ENCODE results near the gene HSD11B1.

The HSD11B1 gene

GRCh38 chr1:209728466-209728865 lies 23.8 kb downstream of the HSD11B1 start:
- no peak for DNase-seq

- DNase-seq: no peak
Observed at GRCh38 chr1:209729436-209729835, 24.8 kb downstream of the HSD11B1 start.

GRCh38 chr1:209732725-209733124 lies 28.1 kb downstream of the HSD11B1 start:
- DNase-seq: no peak

GRCh38 chr1:209733409-209734192 lies 29.0 kb downstream of the HSD11B1 start:
- DNase-seq: no peak

- no peak for DNase-seq
Observed at GRCh38 chr1:209736490-209737117, 32.0 kb downstream of the HSD11B1 start.

GRCh38 chr1:209737118-209737505 lies 32.5 kb downstream of the HSD11B1 start:
- no peak for DNase-seq

GRCh38 chr1:209738270-209738669 lies 33.6 kb downstream of the HSD11B1 start:
- no peak for DNase-seq

- DNase-seq: no peak
Observed at GRCh38 chr1:209741193-209741592, 36.5 kb downstream of the HSD11B1 start.

- no peak for DNase-seq
Observed at GRCh38 chr1:209741889-209742288, 37.2 kb downstream of the HSD11B1 start.

GRCh38 chr1:209742409-209743144 lies 37.9 kb downstream of the HSD11B1 start:
- no peak for DNase-seq

- DNase-seq: no peak
Observed at GRCh38 chr1:209743145-209743482, 38.5 kb downstream of the HSD11B1 start.

GRCh38 chr1:209746451-209747165 lies 42.0 kb downstream of the HSD11B1 start:
- DNase-seq: no peak

- peak; percentile 98 for DNase-seq
Observed at GRCh38 chr1:209747580-209748262, 43.1 kb downstream of the HSD11B1 start.

- DNase-seq: no peak
Observed at GRCh38 chr1:209748620-209749019, 44.0 kb downstream of the HSD11B1 start.

- no peak for DNase-seq
Observed at GRCh38 chr1:209749205-209749604, 44.6 kb downstream of the HSD11B1 start.

- DNase-seq: no peak
Observed at GRCh38 chr1:209749670-209750323, 45.2 kb downstream of the HSD11B1 start.

- peak; percentile 90 for DNase-seq
Observed at GRCh38 chr1:209751627-209752231, 47.1 kb downstream of the HSD11B1 start.

GRCh38 chr1:209752890-209753289 lies 48.2 kb downstream of the HSD11B1 start:
- no peak for DNase-seq

GRCh38 chr1:209755256-209755655 lies 50.6 kb downstream of the HSD11B1 start:
- no peak for DNase-seq

GRCh38 chr1:209755926-209756614 lies 51.4 kb downstream of the HSD11B1 start, which contains the start of gene TRAF3IP3:
TRAF3IP3 (plus strand) TSS chr1:209756053; CDS start chr1:209760040, 3,987 bp downstream.
- DNase-seq: peak; percentile 85

Measured in activated CD8-positive, alpha-beta memory T cell treated with anti-CD3 and anti-CD28 coated beads for 24 hours (primary cell).